MV-4-11 (cell line): ENCODE results near the gene LRRC55.
"Not testable (repeated sequence)": the region's sequence is repeated elsewhere in the genome, so short reads cannot be mapped to it uniquely, and the experiment has no call there.

Source experiments
- DNase-seq: peaks from one replicate; lab custom pipeline; 2025; lab: John Stamatoyannopoulos, UW

Gene LRRC55

GRCh38 chr11:57161351-57161750, 20.4 kb upstream of the LRRC55 start:
- no peak for DNase-seq

DNA sequence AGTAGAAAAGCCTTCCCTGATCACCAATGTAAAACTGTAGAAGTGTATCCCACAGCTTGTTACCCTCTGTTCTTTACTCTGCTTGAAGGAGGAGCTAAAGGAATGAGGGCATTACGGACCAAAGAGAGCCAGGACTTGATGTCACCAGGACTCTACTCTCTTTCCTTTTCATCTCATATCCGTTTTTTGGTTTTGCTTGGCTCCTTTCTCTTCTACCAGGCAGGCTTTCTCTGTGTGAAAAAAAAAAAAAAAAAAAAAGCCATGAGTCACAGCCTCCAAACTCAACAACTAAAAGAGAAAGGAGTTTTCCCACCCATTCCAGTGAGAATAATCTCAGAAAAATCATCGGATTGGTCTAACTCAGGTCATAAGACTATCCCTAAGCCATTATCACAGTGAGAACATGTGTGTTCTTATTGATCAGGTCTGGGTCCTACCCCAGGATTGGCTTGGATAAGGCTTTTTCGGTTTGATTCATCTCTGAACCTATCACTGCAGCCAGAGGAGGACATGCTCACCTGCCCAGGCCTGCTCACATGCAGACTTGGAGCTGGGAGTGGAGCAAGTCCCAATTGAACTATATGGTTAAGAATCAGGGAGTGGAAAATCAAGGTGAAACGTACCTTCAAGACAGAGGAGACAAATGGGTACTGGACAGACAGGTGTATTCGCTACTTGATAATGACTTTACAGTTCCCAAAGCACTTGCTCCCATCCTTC, 19.4 kb upstream of the LRRC55 start:
- DNase-seq: no peak

DNA sequence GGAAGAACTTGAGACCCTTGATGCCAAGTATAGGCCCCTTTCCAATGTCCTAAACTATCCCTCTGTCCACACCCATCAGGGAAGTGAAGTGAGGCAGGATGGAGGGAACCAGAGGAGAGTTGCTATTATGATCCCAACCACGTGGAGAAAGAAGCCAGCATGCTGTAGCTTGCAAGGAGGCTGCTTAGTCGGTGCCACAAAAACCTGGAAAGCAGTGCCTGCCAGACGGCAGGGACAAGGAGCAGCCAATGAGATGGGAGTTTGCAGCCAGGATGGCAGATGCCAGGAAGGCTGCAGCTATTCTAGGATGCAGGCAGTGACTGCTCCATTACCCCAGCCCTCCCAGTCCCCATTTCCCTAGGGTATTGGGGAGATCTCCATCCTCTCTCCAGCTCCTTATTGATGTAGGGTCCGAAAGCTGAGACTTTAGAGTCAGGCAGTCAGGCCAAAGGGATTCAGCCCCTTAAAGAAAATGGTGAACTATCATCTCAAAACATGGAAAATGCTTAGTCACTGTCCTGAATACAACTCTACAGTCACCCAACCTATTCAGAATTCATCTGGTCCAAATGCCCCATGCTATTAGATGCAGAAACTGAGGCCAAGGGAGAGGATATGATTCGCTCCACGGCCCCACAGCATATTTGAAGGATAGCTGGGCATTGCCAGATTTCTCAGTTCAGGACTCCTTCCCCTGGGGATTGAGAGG, 18.4 kb upstream of the LRRC55 start:
- no peak for DNase-seq

DNA sequence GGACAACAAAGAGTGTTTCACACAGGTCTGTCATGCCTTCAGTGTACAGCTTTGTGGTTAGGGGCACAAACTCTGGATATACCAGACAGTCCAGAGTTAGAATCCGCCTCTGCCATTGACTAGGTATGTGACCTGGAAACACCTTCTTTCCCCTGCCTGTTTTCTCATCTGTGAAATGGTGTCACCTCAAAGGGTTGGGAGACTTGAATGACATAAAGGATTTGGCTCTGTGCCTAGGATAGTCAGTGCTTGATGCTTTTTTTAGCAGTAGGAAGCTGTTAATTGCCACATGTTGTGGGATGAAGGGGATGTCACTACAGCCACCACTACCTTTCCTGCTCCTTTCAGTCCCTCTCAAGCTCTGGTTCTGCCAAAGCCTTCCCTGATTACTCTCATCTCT, 17.4 kb upstream of the LRRC55 start:
- DNase-seq: no peak

DNA sequence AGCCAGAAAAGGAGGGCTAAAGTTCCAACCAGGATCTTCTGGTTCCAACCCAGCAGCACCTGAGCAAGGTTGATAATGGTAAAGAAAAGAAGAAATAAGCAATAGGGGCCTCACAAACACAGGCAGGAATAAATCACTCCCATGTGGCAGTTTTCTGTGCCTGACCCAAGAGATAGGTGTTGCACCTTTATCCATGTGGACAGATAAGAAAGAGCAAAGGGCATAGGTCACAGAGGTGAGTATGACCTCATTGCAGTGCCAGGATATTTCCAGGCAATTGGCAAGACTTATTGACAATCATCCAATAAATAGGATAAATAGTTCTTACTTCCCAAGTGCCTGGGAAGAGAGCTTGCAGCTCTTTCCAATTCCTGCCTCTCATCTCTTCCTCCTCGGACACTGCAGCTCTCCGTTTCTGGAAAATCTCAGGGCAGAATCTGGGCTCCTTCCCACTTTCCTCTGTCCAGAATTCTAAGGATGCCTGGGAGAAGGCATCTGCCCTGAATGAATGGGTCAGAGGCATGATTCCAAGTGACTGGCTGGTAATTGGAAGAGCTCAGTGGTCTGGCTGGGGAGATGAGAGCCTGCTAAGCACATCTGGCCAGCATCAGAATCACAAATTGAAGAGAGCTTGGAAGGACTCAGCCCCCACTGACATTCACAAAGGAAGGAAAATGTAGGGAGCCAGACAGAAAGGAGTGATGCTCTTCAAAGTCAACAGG, 14.5 kb upstream of the LRRC55 start:
- no peak for DNase-seq

DNA sequence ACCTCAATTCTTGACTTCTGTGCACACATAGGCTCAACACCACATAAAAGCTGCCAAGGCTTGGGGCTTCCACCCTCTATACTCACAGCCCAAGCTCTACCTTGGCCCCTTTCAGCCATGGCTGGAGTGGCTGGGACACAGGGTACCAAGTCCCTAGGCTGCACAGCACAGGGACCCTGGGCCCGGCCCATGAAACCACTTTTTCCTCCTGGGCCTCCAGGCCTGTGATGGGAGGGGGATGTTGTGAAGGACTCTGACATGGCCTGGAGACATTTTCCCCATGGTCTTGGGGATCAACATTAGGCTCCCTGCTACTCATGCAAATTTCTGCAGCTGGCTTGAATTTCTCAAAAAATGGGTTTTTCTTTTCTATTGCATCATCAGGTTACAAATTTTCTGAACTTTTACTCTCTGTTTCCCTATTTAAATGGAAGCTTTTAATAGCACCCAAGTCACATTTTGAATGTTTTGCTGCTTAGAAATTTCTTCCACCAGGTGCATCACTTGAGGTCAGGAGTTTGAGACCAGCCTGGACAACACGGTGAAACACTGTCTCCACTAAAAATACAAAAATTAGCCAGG, 11.9 kb upstream of the LRRC55 start:
- DNase-seq: not testable (repeated sequence)

- no peak for DNase-seq
Measured at GRCh38 chr11:57172031-57172430, 9.7 kb upstream of the LRRC55 start.

GRCh38 chr11:57174656-57175055, 7.1 kb upstream of the LRRC55 start:
- no peak for DNase-seq

- DNase-seq: no peak
Measured at GRCh38 chr11:57175478-57175877, 6.3 kb upstream of the LRRC55 start.

- DNase-seq: no peak
Measured at GRCh38 chr11:57178334-57178733, 3.4 kb upstream of the LRRC55 start.

- no peak for DNase-seq
Measured at GRCh38 chr11:57179681-57180080, 2.1 kb upstream of the LRRC55 start.

DNA sequence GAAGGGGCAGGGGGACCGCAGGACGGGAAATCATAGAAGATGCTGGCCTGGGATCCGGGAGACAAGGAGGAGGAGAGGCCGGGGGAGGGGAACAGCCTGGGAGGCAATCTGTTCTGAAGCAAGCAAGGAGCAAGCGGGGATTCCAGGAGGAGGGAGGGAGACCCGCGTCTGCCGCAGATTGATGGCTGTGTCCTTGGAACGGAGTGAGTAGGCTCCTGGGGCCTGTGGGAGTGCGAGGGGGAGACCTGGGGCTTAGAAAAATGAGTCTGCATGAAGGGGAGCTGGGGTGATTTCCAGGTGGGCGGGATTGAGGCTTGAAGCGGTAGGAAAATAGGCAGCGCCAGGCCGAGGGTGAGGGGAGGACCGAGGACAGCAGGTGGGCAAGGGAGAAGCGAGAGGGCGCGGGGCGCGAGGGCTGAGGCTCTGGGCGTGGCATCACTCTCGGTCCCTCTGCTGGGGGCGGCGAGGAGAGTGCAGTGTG, 1.6 kb upstream of the LRRC55 start:
- DNase-seq: no peak

GRCh38 chr11:57180964-57181363, 789 bp upstream of the LRRC55 start:
- no peak for DNase-seq

DNA sequence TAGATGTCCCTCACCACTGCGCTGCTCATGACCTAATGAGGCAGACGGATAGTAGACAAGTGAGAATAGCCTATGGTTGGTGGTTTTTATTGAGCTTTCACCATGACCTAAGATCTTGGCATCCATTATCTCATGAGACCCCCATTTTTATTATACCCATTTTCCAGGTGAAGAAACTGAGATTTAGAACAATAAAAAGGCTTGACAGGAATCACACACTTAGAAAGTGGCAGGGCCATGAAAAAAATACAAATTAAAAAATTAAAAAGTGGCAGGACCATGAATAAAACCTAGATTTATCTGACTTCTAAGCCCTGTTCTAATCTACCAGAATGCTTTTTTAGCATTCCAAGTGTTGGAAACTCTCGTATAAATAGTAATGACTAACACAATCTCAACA, 1.1 kb downstream of the LRRC55 start:
- DNase-seq: no peak

DNA sequence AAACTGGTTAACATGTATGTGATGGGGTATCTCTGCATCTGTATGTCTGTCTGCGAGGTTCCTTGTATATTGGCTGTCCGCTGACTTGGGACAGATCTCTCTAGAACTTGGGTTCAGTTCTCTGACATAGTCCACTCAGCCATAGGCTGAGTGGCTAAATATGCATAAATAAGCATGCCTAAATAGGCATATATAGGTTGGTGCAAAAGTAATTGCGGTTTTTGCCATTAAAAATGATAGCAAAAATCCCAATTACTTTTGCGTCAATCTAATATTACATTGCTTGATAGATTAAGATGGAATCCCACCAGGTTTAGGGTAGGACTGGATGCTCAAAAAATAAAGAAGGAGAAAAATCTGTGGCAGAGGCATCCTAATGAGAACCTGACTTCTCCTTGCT, 8.8 kb downstream of the LRRC55 start:
- DNase-seq: no peak

DNA sequence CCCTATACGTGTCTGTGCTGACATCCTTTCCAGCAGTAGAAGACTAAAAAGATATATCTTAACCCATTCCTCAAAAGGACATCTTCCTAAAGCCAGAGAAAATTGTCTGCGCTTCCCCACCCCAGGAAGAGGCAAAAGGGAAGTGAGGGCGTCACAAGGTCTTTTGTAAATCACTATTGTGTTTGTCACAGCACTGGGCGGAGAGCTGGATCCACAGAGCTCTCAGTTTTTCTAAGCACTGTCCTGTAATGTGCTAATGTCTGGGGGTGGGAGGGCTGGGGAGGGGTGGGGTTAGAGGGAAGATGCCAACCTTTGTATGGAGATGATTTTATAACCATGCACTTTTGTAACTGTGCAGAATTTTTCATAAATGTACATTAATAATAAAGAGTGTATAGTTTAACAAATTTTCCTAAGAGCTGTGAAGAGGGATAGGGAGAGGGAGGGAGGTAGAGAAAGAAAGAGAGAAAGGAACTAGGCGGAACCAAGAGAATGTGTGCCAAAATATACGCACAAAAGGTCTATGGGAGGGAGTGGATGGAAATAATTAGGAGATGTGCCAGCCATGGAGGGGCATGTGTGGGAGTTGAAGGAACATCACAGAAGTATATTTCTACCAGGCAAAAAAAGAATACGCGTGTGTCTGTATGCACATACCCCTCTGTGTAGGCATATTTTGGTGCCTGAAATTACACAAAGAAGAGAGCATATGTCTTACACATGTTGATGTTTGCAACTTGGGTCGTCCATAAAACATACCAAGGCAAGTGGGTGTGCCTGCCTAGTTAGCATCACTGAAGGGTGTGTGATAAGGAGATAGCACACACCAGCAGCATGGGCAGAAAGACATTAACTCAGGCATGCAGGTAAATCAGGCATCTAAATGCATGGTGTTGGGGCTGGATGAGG, 9.8 kb downstream of the LRRC55 start:
- DNase-seq: no peak

DNA sequence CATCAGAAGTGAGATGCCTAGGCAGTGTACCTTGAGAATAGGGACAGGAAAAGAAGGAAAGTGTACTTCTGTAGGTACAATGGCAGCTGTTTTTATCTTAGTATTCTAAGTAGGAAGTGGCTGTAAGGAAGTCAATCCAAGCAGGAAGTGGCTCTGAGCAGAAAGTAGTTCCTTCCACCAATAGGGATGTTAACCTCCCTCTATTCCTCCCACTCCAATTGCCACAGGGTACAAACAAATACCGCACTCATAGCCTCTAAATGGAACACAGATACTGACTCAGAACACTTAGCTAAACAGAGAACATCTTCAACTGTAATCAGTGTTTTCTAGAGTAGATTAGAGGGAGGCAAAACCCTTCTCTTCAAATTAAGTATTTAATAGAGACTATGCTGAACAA, 10.6 kb downstream of the LRRC55 start:
- DNase-seq: peak; percentile 23

DNA sequence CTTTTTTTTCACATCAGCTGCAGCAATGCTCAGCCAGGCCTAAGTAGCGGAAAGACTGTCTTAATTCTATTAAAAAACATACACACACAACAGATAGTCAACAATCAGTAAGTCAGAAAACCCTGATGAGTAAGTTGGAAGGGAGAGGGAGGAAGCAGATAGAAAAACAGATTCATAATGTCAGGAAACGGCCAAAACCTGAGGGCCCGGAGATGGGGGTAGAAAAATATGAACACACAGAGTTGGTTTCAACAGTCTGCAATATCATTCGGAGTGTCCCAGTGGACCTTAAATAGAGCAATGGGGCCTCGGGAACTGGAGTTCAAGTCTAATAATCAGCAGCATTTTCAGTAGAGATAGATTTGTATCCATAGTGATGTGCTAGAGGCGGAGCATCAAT, 14.8 kb downstream of the LRRC55 start:
- DNase-seq: no peak

GRCh38 chr11:57197762-57198161, 16.0 kb downstream of the LRRC55 start:
- DNase-seq: no peak

GRCh38 chr11:57199330-57199729, 17.6 kb downstream of the LRRC55 start:
- no peak for DNase-seq

- DNase-seq: no peak
Measured at GRCh38 chr11:57200917-57201316, 19.2 kb downstream of the LRRC55 start.

DNA sequence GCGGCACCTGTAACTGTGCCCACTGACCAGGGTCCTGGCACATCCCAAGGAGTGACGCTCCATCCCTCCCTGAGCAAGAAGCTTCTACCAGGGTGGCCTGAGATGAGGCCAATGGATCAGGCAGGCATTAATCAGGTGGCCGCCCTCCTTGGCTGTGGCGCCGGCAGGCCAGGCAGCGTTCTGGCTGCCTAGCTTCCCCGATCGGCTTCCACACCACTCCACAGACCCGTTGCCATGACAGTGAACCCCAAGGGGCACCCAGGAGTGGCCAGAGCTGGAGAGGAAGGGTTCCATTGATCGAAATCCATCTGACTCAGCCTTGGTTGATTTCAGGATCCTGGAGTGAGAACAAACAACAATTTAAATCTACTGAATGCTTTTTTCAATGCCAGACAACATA, 20.5 kb downstream of the LRRC55 start:
- no peak for DNase-seq
